Ramos (cell line): ENCODE results near the gene SSNA1.

Experiments used
- in situ Hi-C: fragments of 300-500 bp; cut with MboI; formaldehyde crosslinking; loops from one replicate; pipeline ENCODE4 v1.14.3; 2022; ENCODE audit warnings: low sequenced_read_pairs; ENCODE audit not compliant: unreplicated experiment

The SSNA1 gene, protein sequence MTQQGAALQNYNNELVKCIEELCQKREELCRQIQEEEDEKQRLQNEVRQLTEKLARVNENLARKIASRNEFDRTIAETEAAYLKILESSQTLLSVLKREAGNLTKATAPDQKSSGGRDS

GRCh38 chr9:137188490-137189296 is at the start of gene SSNA1, which contains the start of gene ANAPC2:
SSNA1 (plus strand) TSS chr9:137188676; CDS start chr9:137188727, 51 bp downstream.
ANAPC2 (minus strand) TSS chr9:137188560; CDS start chr9:137188532, 28 bp downstream.
- in situ Hi-C loops, result no loop called here

GRCh38 chr9:137138722-137139467 is 49.6 kb upstream of the SSNA1 start, which contains the start of gene GRIN1:
GRIN1 (plus strand) TSS chr9:137139154; CDS start chr9:137139487, 333 bp downstream.
- in situ Hi-C loops, result no loop called here

- in situ Hi-C loops, result no loop called here
Measured at GRCh38 chr9:137139468-137140150, 48.9 kb upstream of the SSNA1 start.

GRCh38 chr9:137140151-137141012 is 48.1 kb upstream of the SSNA1 start:
- in situ Hi-C loops, result no loop called here

DNA sequence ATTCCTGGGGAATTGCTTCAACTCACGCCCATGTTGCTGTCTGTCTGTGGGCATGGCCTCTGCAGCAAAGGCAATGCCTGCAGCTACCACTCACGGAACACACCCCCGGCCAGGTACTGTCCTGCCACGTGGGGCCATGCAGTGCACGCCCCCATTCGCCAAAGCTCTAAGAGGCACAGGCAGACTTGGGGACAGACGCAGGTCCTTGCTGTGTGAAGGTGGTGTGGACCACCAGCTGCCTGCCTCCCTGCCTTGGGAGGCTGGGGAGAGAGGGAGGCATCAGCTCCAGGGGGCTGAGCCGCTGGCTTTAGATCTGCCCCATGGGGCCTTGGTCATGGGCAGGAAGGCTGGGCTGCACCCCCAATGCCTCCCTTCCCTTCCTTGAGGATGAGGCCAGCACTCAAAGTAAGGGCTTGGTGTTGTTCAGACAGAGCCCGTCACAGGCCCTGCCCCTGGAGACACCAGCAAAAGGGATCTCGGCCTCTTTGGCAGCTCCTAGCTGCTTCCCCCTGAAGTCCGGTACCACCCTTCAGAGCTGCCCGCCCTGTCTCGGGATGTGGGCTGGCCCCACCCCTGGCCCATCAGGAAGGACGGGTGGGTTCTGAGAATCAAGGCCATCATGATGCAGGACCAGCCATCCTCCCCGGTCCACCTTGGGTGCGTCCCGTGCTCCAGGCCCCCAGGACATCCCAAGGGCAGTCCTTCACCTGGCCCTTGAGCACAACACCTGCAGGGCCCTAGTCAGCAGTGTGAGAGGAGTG is 47.2 kb upstream of the SSNA1 start:
- in situ Hi-C loops, result no loop called here

DNA sequence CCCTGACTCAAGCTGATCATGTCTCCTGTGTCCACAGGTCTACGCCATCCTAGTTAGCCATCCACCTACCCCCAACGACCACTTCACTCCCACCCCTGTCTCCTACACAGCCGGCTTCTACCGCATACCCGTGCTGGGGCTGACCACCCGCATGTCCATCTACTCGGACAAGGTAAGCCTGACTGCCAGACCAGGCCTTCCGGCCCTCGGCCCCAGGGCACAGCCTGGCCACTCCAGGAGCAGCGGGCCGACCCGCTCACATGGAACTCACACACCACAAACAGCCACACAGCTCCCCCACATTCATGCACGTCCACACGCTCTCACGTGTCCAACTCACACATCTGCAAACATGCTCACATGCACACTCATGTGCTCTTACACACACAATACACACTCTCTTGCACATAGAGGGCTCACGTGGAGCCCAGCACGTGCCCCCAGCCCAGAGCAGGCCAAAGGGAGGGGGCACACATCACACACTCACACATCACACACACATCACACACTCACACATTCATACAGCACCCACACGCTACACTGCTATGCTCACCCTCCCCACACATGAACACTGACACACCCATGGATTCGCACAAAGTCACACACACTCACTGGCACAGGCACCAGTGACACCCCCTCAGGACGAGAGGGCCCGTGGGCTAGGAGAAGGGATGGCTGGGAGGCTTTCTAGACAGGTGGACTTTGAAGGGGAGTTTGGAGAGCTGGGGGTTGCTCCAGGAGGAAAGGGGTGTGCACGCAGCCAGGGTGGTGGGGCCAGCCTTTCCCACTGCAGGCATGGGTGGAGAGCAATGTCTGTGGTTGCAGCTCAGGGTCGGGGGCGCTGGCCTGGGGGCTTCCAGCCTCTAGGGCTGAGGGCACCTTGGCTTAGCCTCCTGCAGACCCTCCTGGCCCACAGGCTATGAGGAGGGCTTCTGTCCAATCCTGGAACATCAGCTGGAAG is 46.2 kb upstream of the SSNA1 start:
- in situ Hi-C loops, result no loop called here

GRCh38 chr9:137143459-137143858 is 45.0 kb upstream of the SSNA1 start:
- in situ Hi-C loops, result no loop called here

- in situ Hi-C loops, result no loop called here
Measured at GRCh38 chr9:137145731-137146526, 42.5 kb upstream of the SSNA1 start.

GRCh38 chr9:137146527-137146918 is 42.0 kb upstream of the SSNA1 start:
- in situ Hi-C loops, result no loop called here

DNA sequence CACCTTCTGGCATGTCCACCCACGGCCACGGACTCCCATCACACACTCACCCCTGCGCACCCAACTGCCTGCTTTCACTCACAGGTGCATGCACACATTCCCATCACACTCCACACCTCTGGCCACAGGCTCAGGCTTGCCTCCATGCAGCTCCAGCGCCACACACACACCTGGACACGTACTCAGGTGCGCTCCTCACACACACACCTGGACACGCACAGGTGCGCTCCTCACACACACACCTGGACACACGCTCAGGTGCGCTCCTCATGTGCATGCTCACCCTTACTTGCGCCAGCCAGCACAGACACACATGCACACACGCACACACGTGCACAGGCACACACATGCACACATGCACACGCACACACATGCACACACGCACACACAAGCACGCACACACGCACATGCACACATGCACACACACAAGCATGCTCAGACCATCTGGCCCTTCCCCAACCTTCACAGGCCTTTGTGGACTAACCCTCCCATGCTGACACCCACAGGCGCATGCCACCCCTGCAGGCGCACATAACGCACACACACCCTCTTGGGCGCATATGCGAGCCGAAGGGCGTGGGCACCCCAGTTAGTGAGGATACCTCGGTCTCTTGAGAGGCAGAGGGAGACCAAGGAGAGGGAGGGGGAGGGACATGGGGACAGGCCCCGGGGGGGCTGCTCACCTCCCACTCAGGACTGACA is 41.2 kb upstream of the SSNA1 start:
- in situ Hi-C loops, result no loop called here

DNA sequence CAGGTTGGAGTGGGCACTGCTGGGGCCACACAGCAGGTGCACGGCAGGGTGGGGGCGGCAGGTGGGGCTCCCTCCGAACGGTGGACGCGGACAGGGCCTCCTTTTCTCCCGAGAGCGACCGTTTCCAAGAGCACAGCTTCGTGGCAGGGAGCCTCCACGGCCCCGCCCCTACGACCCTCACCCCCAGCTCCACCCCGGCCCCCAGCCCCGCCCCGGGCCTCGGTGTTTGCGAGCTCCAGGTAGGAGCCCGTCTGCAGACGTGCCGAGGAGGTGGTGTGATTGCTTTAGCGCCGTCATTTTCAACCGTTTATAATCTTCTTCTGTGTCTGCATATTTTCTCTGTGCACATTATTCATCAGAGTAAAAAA is 40.7 kb upstream of the SSNA1 start:
- in situ Hi-C loops, result no loop called here

- in situ Hi-C loops, result no loop called here
Measured at GRCh38 chr9:137148242-137148641, 40.2 kb upstream of the SSNA1 start.

- in situ Hi-C loops, result no loop called here
Measured at GRCh38 chr9:137148661-137149060, 39.8 kb upstream of the SSNA1 start.

- in situ Hi-C loops, result no loop called here
Measured at GRCh38 chr9:137149363-137149762, 39.1 kb upstream of the SSNA1 start.

DNA sequence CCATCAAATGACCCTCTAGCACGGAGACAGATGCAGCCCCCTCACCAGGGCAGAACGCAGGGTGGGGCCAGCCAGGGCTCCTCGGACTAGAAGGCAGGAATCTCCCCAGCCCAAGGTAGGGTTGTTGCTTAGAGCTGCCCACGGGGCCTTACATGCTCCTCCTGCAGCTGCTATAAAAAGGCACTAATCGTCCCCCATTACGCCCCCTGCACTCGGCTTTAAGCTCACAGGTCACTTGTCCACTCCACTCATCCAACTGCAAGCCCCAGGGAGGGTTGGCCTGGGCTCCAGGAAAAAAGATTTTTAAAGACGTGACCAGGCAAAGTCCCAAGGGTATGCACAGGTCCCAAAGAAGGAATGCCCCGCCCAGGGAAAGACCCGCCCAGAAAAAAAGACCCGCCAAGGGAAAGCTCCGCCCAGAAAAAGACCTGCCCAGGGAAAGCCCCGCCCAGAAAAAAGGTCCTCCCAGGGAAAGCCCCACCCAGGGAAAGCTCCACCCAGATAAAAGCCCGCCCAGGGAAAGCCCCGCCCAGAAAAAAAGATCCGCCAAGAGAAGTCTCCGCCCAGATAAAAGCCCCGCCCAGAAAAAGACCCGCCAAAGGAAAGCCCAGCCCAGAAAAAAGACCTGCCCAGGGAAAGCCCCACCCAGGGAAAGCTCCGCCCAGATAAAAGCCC is 38.4 kb upstream of the SSNA1 start:
- in situ Hi-C loops, result no loop called here
